ENCODE data around the gene ERAL1. TPM values are rescaled to one million over a fixed set of nuclear protein-coding genes. Genes with fewer than 3 reads are reported as not detected.
"Not testable (repeated sequence)": the region's sequence is repeated elsewhere in the genome, so short reads cannot be mapped to it uniquely, and the experiment has no call there.

Gene ERAL1
- total RNA-seq, 4 donors from 2014 or later, result 28.1 to 74.4 (median 47.3) TPM

DNA sequence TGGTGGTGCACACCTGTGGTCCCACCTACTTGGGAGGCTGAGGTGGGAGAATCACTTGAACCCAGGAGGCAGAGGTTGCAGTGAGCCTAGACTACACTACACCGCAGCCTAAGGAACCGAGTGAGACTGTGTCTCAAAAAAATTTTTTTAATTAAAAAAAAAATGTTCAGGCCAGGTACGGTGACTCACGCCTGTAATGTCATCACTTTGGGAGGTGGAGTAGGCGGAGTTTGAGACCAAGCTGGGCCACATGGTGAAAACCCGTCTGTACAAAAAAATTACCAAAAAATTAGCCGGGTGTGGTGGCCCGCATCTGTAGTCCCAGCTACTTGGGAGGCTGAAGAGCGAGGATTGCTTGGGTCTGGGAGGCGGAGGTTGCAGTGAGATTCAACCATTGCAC lies 8.6 kb upstream of the ERAL1 start:
- no peaks in the 10 kb centered on the region for H3K27me3 ChIP-seq
- intact Hi-C loops (cut with DNase I; ENCODE audit: low total_unique reads), result no loop called here
- H3K36me3 ChIP-seq, result no peaks in the 10 kb centered on the region
- TF ChIP-seq POLR2AphosphoS5 (IDR thresholded peaks at IDR 0.05) (no peak), POLR2A (IDR thresholded peaks at IDR 0.05) (no peak), EP300 (IDR thresholded peaks at IDR 0.05; ENCODE audit: low read depth) (no peak)
- TF ChIP-seq, protein P1, sequence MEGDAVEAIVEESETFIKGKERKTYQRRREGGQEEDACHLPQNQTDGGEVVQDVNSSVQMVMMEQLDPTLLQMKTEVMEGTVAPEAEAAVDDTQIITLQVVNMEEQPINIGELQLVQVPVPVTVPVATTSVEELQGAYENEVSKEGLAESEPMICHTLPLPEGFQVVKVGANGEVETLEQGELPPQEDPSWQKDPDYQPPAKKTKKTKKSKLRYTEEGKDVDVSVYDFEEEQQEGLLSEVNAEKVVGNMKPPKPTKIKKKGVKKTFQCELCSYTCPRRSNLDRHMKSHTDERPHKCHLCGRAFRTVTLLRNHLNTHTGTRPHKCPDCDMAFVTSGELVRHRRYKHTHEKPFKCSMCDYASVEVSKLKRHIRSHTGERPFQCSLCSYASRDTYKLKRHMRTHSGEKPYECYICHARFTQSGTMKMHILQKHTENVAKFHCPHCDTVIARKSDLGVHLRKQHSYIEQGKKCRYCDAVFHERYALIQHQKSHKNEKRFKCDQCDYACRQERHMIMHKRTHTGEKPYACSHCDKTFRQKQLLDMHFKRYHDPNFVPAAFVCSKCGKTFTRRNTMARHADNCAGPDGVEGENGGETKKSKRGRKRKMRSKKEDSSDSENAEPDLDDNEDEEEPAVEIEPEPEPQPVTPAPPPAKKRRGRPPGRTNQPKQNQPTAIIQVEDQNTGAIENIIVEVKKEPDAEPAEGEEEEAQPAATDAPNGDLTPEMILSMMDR (IDR thresholded peaks at IDR 0.05), result no peak
- DNase-seq, result no peak
- no peaks in the 10 kb centered on the region for H3K9me3 ChIP-seq
- peaks cover 2 to 10% (median 7%) of the 10 kb centered on the region in 4 donors for H3K4me1 ChIP-seq
- 86 to 89% methylated on average over 3 to 10 of the region's 10 CpGs for WGBS, 2 donors (ENCODE audit: low coverage in 1 of 2)
- in situ Hi-C loops (cut with MboI; ENCODE audit: low pct_ligation_motif_present in 1 of 4, low pct_unique_long_range_greater_than_20kb in 1 of 4, low sequenced_read_pairs in 3 of 4), result no loop called here
- H3K4me3 ChIP-seq, result no peak overlapping the region
- no peak overlapping the region for H3K27ac ChIP-seq

DNA sequence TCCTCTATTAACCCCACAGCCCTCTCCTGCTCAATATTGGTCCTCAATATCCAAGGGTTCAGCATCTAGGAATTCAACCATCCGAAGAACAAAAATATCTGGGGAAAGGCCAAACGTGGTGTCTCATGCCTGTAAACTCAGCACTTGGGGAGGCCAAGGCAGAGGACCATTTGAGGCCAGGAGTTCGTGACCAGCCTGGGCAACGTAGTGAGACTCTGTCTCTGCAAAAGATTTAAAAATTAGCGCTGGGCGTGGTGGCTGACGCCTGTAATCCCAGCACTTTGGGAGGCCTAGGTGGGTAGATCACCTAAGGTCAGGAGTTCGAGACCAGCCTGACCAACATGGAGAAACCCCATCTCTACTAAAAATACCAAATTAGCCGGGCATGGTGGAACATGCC lies 8.1 kb upstream of the ERAL1 start:
- H3K36me3 ChIP-seq; in situ Hi-C loops (cut with MboI; ENCODE audit: low pct_ligation_motif_present in 1 of 4, low pct_unique_long_range_greater_than_20kb in 1 of 4, low sequenced_read_pairs in 3 of 4); H3K27me3 ChIP-seq; H3K4me1 ChIP-seq; H3K27ac ChIP-seq; DNase-seq; H3K9me3 ChIP-seq; H3K4me3 ChIP-seq; intact Hi-C loops (cut with DNase I; ENCODE audit: low total_unique reads): not testable (repeated sequence)
- 87% methylated on average over 9 of the region's 9 CpGs; no CpG with 5 or more reads in 1 of the 2 donors for WGBS, 2 donors (ENCODE audit: low coverage in 1 of 2)

DNA sequence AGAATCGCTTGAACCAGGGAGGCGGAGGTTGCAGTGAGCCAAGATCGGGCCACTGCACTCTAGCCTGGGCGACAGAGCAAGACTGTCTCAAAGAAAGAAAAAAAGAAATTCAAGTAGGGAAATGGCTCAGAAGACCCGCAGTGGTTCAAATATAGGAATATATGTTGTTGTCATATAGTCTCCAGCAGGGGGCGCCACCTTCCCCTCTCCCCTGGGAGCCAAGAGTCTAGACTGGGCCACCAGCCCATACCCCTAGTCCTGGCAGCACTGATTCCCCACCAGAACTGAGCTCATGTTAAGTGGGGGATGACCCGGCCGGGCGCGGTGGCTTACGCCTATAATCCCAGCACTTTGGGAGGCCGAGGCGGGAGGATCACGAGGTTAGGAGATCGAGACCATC lies 6.1 kb upstream of the ERAL1 start:
- TF ChIP-seq, protein P1 (IDR thresholded peaks at IDR 0.05), result peak; percentile 43 to 58 (median 55)
- H3K4me3 ChIP-seq; H3K36me3 ChIP-seq; H3K27ac ChIP-seq; H3K27me3 ChIP-seq; H3K9me3 ChIP-seq; intact Hi-C loops (cut with DNase I; ENCODE audit: low total_unique reads); H3K4me1 ChIP-seq; in situ Hi-C loops (cut with MboI; ENCODE audit: low pct_ligation_motif_present in 1 of 4, low pct_unique_long_range_greater_than_20kb in 1 of 4, low sequenced_read_pairs in 3 of 4): not testable (repeated sequence)
- DNase-seq, result peak; percentile 62
- WGBS, 2 donors (ENCODE audit: low coverage in 1 of 2), result 81 to 84% methylated on average over 9 to 15 of the region's 15 CpGs

DNA sequence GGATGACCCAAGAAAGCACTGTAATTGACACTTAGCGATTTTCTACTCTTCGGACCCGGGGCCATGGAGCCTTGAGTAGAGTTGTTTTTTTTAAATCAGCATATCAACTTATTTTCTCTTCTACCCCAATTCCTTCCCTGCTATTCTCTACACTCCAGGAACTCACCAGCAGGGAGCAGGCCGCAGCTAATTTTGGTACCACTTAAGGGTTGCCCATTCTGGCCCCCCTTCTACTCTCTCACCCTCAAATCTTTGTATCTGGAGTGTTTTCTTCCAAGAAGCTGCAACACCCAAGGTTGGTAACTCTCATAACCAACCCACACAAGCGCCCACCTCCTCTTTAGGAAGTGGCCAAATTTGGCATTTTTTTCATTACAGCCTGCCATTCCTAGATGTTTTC lies 5.5 kb upstream of the ERAL1 start:
- no peak overlapping the region for H3K27ac ChIP-seq
- in situ Hi-C loops (cut with MboI; ENCODE audit: low pct_ligation_motif_present in 1 of 4, low pct_unique_long_range_greater_than_20kb in 1 of 4, low sequenced_read_pairs in 3 of 4), result no loop called here
- no peaks in the 10 kb centered on the region for H3K36me3 ChIP-seq
- no peaks in the 10 kb centered on the region for H3K9me3 ChIP-seq
- 82 to 83% methylated on average over 5 of the region's 5 CpGs for WGBS, 2 donors (ENCODE audit: low coverage in 1 of 2)
- intact Hi-C loops (cut with DNase I; ENCODE audit: low total_unique reads), result no loop called here
- TF ChIP-seq POLR2AphosphoS5 (IDR thresholded peaks at IDR 0.05) (no peak), POLR2A (IDR thresholded peaks at IDR 0.05) (no peak), EP300 (IDR thresholded peaks at IDR 0.05; ENCODE audit: low read depth) (no peak)
- TF ChIP-seq, protein P1 (IDR thresholded peaks at IDR 0.05), result no peak
- no peak for DNase-seq
- H3K4me1 ChIP-seq, result peaks cover 0 to 3% (median 3%) of the 10 kb centered on the region in 4 donors
- no peak overlapping the region for H3K4me3 ChIP-seq
- H3K27me3 ChIP-seq, result no peaks in the 10 kb centered on the region

DNA sequence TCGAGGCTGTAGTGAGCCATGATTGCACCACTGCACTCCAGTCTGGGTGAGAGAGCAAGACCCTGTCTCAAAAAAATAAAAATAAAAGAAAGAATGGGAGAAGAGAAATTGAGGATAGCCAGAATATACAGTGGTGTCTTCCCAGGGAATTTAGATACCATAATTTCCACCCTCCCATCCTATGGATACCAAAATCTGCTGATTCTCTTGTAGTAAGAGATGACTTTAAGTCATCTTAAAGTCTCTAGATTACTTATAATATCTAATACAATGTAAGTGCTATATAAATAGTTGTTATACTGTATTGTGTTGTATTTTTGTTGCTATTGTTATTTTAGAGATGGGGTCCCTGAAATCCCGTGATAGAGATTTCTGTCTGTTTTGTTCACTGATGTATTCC lies 1.5 kb upstream of the ERAL1 start:
- Histone ChIP-seq H3K27ac (no peak overlapping the region), H3K27me3 (no peaks in the 10 kb centered on the region), H3K36me3 (peaks cover 0 to 6% (median 2%) of the 10 kb centered on the region in 4 donors), H3K4me3 (no peak overlapping the region), H3K9me3 (no peaks in the 10 kb centered on the region), H3K4me1 (peaks cover 6 to 13% (median 11%) of the 10 kb centered on the region in 4 donors)
- in situ Hi-C loops (cut with MboI; ENCODE audit: low pct_ligation_motif_present in 1 of 4, low pct_unique_long_range_greater_than_20kb in 1 of 4, low sequenced_read_pairs in 3 of 4) (no loop called here), intact Hi-C loops (cut with DNase I; ENCODE audit: low total_unique reads) (no loop called here)
- TF ChIP-seq POLR2A (IDR thresholded peaks at IDR 0.05), result no peak
- TF ChIP-seq POLR2AphosphoS5 (IDR thresholded peaks at IDR 0.05), result no peak
- TF ChIP-seq EP300 (IDR thresholded peaks at IDR 0.05; ENCODE audit: low read depth), result no peak
- TF ChIP-seq, protein P1 (IDR thresholded peaks at IDR 0.05), result no peak
- DNase-seq, result no peak
- WGBS, 2 donors (ENCODE audit: low coverage in 1 of 2), result 74 to 93% methylated on average over 2 of the region's 2 CpGs

Measured in transverse colon (tissue), 4 donors.